Activated CD8-positive, alpha-beta memory T cell treated with anti-CD3 and anti-CD28 coated beads, Interleukin-2, amount 50 U/mL, for 48 hours (primary cell): ENCODE data around the gene SEPHS1.
"Not testable (repeated sequence)": the region's sequence is repeated elsewhere in the genome, so short reads cannot be mapped to it uniquely, and the experiment has no call there.

Experiments
- DNase-seq: peaks from one replicate; pipeline ENCODE4 v3.0.0-alpha.2; 2020

SEPHS1 gene, protein sequence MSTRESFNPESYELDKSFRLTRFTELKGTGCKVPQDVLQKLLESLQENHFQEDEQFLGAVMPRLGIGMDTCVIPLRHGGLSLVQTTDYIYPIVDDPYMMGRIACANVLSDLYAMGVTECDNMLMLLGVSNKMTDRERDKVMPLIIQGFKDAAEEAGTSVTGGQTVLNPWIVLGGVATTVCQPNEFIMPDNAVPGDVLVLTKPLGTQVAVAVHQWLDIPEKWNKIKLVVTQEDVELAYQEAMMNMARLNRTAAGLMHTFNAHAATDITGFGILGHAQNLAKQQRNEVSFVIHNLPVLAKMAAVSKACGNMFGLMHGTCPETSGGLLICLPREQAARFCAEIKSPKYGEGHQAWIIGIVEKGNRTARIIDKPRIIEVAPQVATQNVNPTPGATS

GRCh38 chr10:13348216-13349017 lies at the start of gene SEPHS1:
Gene SEPHS1 (minus strand): TSS chr10:13348293. CDS start chr10:13344950, 3,343 bp downstream.
- DNase-seq = peak; percentile 88

GRCh38 chr10:13397052-13397451 lies 49.0 kb upstream of the SEPHS1 start:
- no peak for DNase-seq

GRCh38 chr10:13396369-13396768 lies 48.3 kb upstream of the SEPHS1 start:
- DNase-seq = no peak

GRCh38 chr10:13395540-13395939 lies 47.4 kb upstream of the SEPHS1 start:
- no peak for DNase-seq

DNA sequence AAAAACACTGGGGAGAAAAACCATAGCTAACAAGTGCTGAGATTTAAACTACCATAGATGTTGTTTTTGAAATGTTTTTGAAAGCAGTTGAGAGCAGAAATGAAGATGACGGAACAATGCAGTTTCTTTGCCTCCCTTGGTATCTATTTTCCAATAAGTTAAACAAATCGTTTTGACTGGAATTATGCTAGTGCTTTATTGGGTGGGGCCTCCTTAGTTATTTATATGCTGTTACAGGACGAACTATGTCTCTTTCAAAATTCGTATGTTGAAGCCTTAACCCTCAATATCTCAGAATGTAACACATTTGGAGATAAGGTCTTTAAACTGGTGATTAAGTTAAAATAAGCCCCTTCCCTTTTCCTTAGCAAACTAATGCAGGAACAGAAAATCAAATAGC lies 45.5 kb upstream of the SEPHS1 start:
- DNase-seq = no peak

- no peak for DNase-seq
Observed at GRCh38 chr10:13392701-13393100, 44.6 kb upstream of the SEPHS1 start.

DNA sequence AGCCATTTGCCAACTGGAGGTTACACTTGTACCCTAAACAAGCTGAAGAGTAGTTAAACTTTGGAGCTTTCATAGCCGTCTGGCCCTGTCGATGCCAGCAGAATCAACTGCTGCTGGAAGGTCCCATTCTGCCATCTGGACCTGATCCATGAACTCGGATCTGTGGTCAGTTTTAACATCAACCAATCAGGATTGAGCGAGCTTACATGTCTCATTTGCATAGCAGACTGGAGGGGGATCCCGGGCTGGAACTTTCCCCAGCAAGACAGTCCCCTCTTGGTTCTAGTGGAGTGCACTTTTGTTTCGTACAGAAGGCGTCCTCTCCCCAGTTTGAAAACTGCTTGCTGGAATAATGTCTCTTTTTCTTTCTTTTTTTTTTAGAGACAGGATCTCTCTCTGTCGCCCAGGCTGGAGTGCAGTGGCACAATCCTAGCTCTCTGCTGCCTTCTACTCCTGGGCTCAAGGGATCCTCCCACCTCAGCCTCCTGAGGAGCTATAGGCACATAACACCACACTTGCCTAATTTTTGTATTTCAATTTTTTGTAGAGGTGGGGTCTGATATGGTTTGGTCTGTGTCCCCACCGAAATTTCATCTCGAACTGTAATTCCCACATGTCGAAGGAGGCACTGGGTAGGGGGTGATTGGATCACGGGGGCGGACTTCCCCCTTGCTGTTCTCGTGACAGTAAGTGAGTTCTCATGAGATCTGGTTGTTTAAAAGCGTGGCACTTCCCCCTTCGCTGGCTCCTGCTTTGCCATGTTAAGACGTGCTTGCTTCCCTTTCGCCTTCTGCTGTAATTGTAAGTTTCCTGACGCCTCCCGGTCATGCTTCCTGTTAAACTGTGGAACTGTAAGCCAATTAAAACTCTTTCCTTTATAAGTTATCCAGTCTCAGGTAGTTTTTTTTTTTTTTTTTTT lies 42.8 kb upstream of the SEPHS1 start:
- no peak for DNase-seq

DNA sequence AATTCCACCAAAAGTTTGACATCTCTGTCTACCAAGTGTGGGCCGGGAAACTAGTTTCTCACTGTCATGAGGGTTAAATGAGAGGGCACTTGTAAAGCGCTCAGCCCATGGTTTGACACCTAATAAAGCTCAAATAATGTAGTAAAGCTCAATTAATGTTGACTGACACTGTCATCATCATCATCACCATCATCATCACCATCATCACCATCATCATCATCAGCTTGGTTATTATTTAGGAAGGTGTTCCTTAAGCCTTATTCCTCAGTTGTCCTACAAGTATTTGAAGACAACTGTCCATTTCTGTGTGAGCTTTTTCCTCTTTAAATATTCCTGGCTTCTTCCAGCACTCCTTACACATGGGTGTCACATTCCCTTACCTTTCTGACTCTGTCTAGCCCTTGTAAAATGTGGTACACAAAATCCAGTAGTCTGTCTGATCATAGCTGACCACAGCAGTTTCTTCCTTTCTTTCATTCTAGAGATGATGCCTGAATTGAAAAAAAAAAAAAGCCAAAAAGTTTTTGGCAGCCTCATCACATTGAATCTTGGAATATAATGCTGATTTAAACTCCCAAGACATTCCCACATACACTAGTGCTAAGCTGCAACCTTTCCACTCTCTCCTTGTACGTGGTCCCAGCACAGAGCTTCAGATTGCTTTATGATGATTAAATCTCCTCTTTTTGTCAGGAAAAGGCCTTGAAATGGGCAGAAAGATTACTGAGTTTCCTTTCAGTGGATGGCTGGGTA lies 40.6 kb upstream of the SEPHS1 start:
- DNase-seq = no peak

DNA sequence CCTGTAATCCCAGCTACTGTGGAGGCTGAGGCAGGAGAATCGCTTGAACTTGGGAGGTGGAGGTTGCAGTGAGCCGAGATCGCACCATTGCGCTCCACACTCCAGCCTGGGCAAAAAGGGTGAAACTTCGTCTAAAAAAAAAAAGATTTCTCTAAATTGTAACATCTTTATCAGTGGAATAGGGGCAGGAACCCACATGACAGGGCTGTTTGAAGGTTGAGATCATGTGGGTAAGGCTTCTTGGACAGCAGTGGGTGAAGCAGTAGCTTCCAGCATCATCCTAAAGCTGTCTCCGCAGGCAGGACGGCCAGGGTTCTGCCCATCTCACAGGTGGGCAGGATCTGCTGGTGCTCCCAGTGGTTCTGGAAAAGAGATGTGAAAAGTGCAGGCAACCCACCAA lies 37.9 kb upstream of the SEPHS1 start:
- no peak for DNase-seq

- DNase-seq = no peak
Observed at GRCh38 chr10:13383399-13383761, 35.3 kb upstream of the SEPHS1 start.

DNA sequence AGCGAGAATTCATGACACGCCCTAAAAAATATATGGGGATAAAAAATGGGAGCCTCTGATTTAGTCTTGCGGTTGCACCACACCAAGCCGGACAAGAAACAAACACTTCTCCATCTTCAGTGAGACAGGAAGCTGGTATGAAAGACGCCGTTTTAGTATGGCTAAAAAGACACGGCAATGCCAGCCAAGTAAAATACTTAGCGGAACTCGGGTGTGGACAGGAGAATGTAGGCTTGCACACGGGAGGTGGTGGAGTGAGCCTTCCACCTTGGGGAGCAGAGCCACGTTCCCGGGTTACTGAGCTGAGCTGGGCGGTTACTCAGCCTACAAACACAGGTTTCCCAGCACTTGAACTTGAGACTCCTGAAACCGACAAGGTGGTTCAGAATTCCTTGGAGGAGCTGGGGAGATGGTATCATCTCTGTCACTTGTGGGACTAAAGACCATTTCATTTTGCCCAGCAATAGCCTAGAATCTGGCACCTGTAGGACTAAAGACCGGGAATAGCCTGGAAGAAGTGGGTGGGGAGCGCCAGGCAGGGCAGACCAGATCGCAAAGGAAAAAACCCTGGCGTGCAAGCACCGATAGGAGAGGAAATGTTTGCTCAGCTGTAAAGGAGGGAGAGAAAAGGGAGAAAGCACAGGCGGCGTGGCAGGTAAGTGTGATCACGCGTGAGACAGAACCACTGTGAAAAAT lies 34.8 kb upstream of the SEPHS1 start:
- DNase-seq = no peak

GRCh38 chr10:13379061-13379460 lies 31.0 kb upstream of the SEPHS1 start:
- not testable (repeated sequence) for DNase-seq

- no peak for DNase-seq
Observed at GRCh38 chr10:13376746-13377145, 28.7 kb upstream of the SEPHS1 start.

DNA sequence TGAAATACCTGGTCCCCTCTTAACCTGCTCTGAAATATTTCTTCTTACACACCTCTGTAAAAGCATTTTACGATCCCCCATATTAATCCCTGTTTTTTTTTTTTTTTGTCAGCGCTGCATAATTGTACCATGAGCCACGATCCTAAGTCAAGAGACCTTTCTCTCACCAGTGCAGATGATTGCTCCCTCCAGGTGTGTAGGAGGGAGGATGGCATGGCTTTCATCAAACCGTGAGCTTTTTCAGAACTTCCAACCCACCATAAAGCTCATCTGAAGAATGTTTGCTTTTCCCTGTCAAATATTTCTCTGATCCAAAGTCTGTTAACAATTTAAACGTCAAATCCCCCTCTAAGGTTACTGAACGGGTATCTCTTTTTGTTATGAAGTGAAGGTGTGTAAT lies 28.2 kb upstream of the SEPHS1 start:
- DNase-seq = no peak

DNA sequence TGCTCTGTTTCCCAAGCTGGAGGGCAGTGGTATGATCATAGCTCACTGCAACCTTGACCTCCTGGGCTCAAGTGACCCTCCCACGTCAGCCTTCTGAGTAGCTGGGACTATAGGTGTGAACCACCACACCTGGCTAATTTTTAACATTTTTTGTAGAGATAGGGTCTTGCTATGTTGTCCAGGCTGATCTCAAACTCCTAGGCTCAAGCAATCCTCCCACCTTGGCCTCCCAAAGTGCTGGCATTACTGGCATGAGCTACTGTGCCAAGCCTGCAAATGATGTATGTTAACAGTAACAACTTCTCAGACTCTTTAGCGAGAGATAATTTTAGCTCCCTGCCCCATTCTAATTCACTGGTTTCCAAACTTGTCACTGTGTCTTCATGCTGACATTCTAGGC lies 27.7 kb upstream of the SEPHS1 start:
- DNase-seq = no peak

DNA sequence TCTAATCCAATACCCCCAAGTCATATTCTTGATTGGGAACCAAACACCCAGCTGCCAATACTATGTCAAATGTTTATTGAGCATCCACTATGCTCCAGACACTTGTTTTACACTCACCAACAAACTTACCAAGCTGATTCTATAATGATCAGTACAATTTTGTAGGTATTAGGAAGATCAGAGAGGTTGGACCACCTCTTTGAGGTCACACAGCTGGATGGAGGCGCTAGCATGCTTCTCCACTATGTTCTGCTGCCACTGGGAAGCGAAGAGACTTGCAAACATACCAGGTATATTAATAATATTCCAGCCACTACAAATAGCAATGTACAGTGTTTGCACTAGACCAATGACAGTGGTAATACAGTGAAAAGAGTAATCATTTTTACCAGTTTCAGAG lies 25.6 kb upstream of the SEPHS1 start:
- DNase-seq = no peak

GRCh38 chr10:13372524-13372923 lies 24.4 kb upstream of the SEPHS1 start:
- DNase-seq = no peak

DNA sequence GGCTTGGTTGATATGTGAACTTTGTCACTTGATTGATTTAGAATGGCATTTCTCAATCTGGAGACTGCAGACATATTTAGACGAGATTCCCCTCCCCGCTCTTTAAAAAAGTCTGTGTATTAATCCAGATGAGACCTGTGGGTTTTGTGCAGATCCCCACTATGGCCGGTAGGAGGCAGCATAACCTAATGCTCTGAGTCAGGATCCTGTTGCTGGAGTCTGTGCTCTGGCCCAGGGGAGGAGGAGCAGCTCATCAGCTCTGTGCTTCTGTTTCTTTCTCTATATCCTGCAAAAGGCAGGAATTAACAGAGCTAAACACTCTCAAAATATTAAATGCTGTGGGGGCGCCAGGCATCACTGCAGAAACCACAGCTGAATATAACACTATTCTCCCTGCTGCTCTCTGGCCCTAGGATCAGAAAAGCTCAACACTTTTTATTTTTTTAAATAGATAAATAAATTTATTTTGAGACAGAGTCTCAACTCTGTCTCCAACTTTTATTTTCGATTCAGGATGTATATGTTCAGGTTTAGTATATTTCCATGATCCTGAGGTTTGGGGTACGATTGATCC lies 23.9 kb upstream of the SEPHS1 start:
- DNase-seq = peak; percentile 79

GRCh38 chr10:13366891-13367290 lies 18.8 kb upstream of the SEPHS1 start:
- no peak for DNase-seq

- no peak for DNase-seq
Observed at GRCh38 chr10:13365831-13366230, 17.7 kb upstream of the SEPHS1 start.

GRCh38 chr10:13365243-13365642 lies 17.1 kb upstream of the SEPHS1 start:
- DNase-seq = no peak
